ENCODE data around the gene ZNF350.

The ZNF350 gene

DNA sequence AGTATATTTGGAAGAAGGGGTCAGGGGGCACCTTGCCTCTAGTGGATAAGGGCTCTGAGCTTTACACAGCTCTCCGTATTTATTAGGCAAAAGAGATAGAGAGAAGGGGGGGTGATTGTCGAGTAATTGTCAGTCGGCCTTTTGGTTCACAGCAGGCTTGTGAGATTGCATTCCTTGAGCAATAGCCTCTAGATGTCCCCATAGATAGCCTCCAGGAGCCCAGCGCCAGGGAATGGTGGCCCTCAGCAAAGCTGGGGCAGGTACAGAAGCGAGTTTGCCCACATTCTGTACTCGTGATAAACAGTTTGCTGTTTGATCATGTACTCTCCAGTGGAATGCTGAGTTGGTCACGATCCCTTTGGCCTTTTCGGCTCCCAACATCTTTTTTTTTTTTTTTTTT lies 54.7 kb downstream of the ZNF350 start:
- DNase-seq, result no peak
- Histone ChIP-seq H3K27me3 (ENCODE audit: insufficient read depth, low read depth, severe bottlenecking) (no peaks in the 10 kb centered on the region), H3K36me3 (peaks cover 53% of the 10 kb centered on the region), H3K27ac (no peak overlapping the region), H3K4me3 (ENCODE audit: low read depth, low read length) (no peak overlapping the region), H3K9me3 (ENCODE audit: severe bottlenecking) (no peaks in the 10 kb centered on the region)
- TF ChIP-seq, protein P1, sequence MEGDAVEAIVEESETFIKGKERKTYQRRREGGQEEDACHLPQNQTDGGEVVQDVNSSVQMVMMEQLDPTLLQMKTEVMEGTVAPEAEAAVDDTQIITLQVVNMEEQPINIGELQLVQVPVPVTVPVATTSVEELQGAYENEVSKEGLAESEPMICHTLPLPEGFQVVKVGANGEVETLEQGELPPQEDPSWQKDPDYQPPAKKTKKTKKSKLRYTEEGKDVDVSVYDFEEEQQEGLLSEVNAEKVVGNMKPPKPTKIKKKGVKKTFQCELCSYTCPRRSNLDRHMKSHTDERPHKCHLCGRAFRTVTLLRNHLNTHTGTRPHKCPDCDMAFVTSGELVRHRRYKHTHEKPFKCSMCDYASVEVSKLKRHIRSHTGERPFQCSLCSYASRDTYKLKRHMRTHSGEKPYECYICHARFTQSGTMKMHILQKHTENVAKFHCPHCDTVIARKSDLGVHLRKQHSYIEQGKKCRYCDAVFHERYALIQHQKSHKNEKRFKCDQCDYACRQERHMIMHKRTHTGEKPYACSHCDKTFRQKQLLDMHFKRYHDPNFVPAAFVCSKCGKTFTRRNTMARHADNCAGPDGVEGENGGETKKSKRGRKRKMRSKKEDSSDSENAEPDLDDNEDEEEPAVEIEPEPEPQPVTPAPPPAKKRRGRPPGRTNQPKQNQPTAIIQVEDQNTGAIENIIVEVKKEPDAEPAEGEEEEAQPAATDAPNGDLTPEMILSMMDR (IDR thresholded peaks at IDR 0.05; ENCODE audit: low read depth, low read length), result 0 out of 2 replicates have a peak, but pooled peaks have one; percentile 15

DNA sequence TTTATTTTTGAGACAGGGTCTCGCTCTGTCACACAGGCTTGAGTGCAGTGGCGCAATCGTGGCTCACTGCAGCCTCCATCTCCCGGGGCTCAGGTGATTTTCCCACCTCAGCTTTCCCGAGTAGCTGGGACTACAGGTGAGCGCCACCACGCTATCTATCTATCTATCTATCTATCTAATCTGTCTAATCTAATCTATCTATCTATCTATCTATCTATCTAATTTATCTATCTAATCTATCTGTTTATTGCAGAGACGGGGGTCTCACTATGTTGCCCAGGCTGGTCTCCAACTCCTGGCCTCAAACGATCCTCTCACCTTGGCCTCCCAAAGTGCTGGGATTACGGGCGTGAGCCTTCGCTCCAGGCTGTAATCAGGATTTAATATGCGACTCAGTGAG lies 58.8 kb downstream of the ZNF350 start:
- DNase-seq, result no peak
- TF ChIP-seq, protein P1 (IDR thresholded peaks at IDR 0.05; ENCODE audit: low read depth, low read length), result no peak
- H3K4me3 ChIP-seq (ENCODE audit: low read depth, low read length), result peak overlapping the region; percentile 96
- no peaks in the 10 kb centered on the region for H3K27me3 ChIP-seq (ENCODE audit: insufficient read depth, low read depth, severe bottlenecking)
- H3K36me3 ChIP-seq, result peaks cover 20% of the 10 kb centered on the region
- peak overlapping the region; percentile 95 for H3K27ac ChIP-seq
- H3K9me3 ChIP-seq (ENCODE audit: severe bottlenecking), result peaks cover 14% of the 10 kb centered on the region

DNA sequence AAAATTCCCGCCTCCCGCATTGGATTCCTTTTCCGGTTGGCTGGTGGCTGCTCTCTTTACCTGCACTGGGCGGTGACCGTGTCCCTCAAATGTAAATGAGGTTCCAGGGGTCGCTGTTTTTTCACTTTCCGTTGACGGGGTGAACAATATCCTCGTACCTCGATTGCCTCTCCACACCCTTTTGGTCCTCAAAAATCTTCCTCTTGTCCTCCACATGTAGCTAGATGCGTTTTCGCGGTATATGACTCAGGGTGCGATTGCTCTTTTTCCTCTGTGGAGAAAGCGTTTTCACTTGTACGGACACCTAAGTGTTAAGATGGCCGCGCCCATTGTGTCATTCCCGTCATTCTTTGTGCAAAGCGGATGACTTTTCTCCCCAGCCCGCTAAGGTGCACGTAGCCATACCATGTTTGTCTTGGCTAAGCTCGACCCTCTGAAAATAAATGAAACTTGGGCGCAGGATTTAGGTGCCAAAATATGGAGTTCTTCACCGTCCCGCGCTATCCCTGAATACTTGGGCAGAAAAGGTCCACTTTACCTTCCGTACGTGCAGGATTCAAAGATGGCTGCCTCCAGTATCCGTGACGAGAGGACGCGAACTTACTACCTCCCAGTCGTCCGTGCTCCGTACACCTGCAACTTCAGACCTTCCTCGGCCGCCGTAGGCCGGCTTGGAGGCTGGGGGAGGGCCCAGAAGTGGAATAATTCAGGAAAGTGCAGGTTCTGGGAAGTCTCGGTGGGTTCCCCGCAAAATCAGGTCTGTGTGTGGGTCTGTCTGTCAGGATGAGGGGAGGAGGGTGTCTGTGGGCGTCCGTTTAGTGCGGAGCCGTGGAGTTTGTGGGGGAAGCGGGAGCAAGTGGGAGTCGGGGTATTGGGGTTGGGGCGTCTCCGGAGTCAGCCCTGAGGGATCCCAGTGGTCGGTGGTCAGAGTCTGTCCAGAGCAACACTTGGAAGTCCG lies 59.6 kb downstream of the ZNF350 start, which contains the start of gene ZNF613:
Gene ZNF613, plus strand, starts transcription at position 689 of the 958 bp plus-strand sequence. CDS start 8,749 bp downstream, outside the sequence.
- Histone ChIP-seq H3K4me3 (ENCODE audit: low read depth, low read length) (peak within 1 kb of the TSS; percentile 96), H3K9me3 (ENCODE audit: severe bottlenecking) (peaks cover 22% of the 10 kb centered on the region), H3K27me3 (ENCODE audit: insufficient read depth, low read depth, severe bottlenecking) (no peaks in the 10 kb centered on the region), H3K27ac (peak within 1 kb of the TSS; percentile 95), H3K36me3 (peaks cover 19% of the 10 kb centered on the region)
- peak; percentile 92 for DNase-seq
- TF ChIP-seq, protein P1 (IDR thresholded peaks at IDR 0.05; ENCODE audit: low read depth, low read length), result 0 out of 2 replicates have a peak, but pooled peaks have one; percentile 4

DNA sequence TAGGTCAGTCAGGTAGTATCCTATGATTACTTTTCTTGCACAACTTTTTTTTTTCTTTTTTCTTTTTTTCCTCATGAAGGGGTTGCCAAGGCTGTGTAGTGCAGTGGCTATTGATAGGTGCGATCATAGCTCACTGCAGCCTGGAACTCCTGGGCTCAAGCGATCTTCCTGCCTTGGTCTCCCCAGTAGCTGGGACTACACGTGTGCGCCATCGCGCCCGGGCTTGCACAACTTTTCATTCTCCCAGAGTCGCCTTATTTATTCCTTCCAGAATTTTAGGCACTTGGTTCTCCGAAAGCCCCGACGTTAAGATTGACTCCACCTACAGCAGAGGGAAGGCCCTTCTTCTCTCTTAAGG lies 60.2 kb downstream of the ZNF350 start:
- H3K9me3 ChIP-seq (ENCODE audit: severe bottlenecking), result peaks cover 29% of the 10 kb centered on the region
- DNase-seq, result no peak
- no peaks in the 10 kb centered on the region for H3K27me3 ChIP-seq (ENCODE audit: insufficient read depth, low read depth, severe bottlenecking)
- TF ChIP-seq, protein P1 (IDR thresholded peaks at IDR 0.05; ENCODE audit: low read depth, low read length), result no peak
- H3K36me3 ChIP-seq, result peaks cover 19% of the 10 kb centered on the region
- peak overlapping the region; percentile 95 for H3K27ac ChIP-seq
- H3K4me3 ChIP-seq (ENCODE audit: low read depth, low read length), result peak overlapping the region; percentile 96

DNA sequence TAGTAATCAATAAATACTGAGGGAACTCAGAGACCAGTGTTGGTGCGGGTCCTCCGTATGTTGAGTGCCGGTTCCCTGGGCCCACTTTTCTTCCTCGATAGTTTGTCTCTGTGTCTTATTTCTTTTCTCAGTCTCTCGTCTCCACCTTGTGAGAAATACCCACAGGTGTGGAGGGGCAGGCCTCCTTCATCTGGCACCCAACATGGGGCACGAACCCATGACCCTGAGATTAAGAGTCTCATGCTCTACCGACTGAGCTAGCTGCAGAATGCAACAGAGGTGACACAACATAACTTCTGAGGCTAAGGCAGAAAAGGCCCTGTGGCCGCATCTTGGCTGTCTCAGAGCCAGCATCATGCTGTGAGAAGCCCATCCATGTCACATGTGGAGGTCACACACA lies 64.7 kb downstream of the ZNF350 start:
- TF ChIP-seq, protein P1 (IDR thresholded peaks at IDR 0.05; ENCODE audit: low read depth, low read length), result no peak
- Histone ChIP-seq H3K36me3 (no peaks in the 10 kb centered on the region), H3K27me3 (ENCODE audit: insufficient read depth, low read depth, severe bottlenecking) (no peaks in the 10 kb centered on the region), H3K9me3 (ENCODE audit: severe bottlenecking) (peaks cover 50% of the 10 kb centered on the region), H3K27ac (no peak overlapping the region), H3K4me3 (ENCODE audit: low read depth, low read length) (no peak overlapping the region)
- DNase-seq, result no peak
